BE2C (cell line): ENCODE results near the gene IER5.

Source experiments
- DNase-seq: peaks from one replicate; pipeline ENCODE4 v3.0.0-alpha.2; 2020
- H3K27me3 ChIP-seq: fragments of 250-450 bp; sonication (Bioruptor Pico); 2 replicates; pipeline ENCODE4 v1.5.1; 2020; ENCODE audit warnings: mild to moderate bottlenecking
- H3K36me3 ChIP-seq: fragments of 250-450 bp; sonication (Bioruptor Pico); 2 replicates; pipeline ENCODE4 v1.5.1; 2020; ENCODE audit warnings: mild to moderate bottlenecking
- H3K4me1 ChIP-seq: fragments of 250-450 bp; sonication (Bioruptor Pico); 2 replicates; pipeline ENCODE4 v1.5.1; 2020
- H3K4me3 ChIP-seq: 2 replicates; pipeline ENCODE4 v1.5.1; 2011; ENCODE audit warnings: low read depth, low read length
- H3K9me3 ChIP-seq: fragments of 250-450 bp; sonication (Bioruptor Pico); 2 replicates; pipeline ENCODE4 v1.5.1; 2020
- CTCF ChIP-seq: IDR thresholded peaks from 2 replicates; pipeline ENCODE4 v1.5.1; 2012; ENCODE audit warnings: mild to moderate bottlenecking, low read depth, low read length

Gene IER5

GRCh38 chr1:181131255-181131941 lies 42.9 kb downstream of the IER5 start:
- DNase-seq, result no peak
- H3K4me1 ChIP-seq, result peaks cover 7% of the 10 kb centered on the region
- no peak for TF ChIP-seq CTCF
- no peak overlapping the region for H3K4me3 ChIP-seq
- no peaks in the 10 kb centered on the region for H3K27me3 ChIP-seq
- H3K36me3 ChIP-seq, result no peaks in the 10 kb centered on the region
- H3K9me3 ChIP-seq, result no peaks in the 10 kb centered on the region

- Histone ChIP-seq H3K36me3 (no peaks in the 10 kb centered on the region), H3K4me3 (no peak overlapping the region), H3K9me3 (no peaks in the 10 kb centered on the region), H3K4me1 (no peaks in the 10 kb centered on the region), H3K27me3 (no peaks in the 10 kb centered on the region)
- TF ChIP-seq CTCF, result no peak
- no peak for DNase-seq
Measured at GRCh38 chr1:181133441-181133951, 45.0 kb downstream of the IER5 start.

GRCh38 chr1:181133969-181134418 lies 45.5 kb downstream of the IER5 start:
- Histone ChIP-seq H3K9me3 (no peaks in the 10 kb centered on the region), H3K27me3 (no peaks in the 10 kb centered on the region), H3K4me1 (no peaks in the 10 kb centered on the region), H3K36me3 (no peaks in the 10 kb centered on the region), H3K4me3 (no peak overlapping the region)
- TF ChIP-seq CTCF, result no peak
- DNase-seq, result no peak

GRCh38 chr1:181134543-181135436 lies 46.3 kb downstream of the IER5 start:
- Histone ChIP-seq H3K36me3 (no peaks in the 10 kb centered on the region), H3K27me3 (no peaks in the 10 kb centered on the region), H3K4me3 (no peak overlapping the region), H3K4me1 (no peaks in the 10 kb centered on the region), H3K9me3 (no peaks in the 10 kb centered on the region)
- TF ChIP-seq CTCF, result no peak
- DNase-seq, result no peak

GRCh38 chr1:181135437-181135731 lies 46.9 kb downstream of the IER5 start:
- TF ChIP-seq CTCF, result peak; percentile 36
- Histone ChIP-seq H3K4me1 (no peaks in the 10 kb centered on the region), H3K9me3 (no peaks in the 10 kb centered on the region), H3K4me3 (no peak overlapping the region), H3K36me3 (no peaks in the 10 kb centered on the region), H3K27me3 (no peaks in the 10 kb centered on the region)
- DNase-seq, result no peak
